DND-41 (cell line): ENCODE measurements around the gene MISP3.
"Not testable (repeated sequence)": the region's sequence is repeated elsewhere in the genome, so short reads cannot be mapped to it uniquely, and the experiment has no call there.

Experiments used
- ATAC-seq: fragments of 200-7000 bp; cut with Tn5 transposase; 3 replicates; pipeline ENCODE4 v1.9.1; 2021; ENCODE audit warnings: low read depth; ENCODE audit not compliant: insufficient read depth
- DNase-seq: peaks from one replicate; pipeline ENCODE4 v3.0.0-alpha.2; 2020
- H2AFZ ChIP-seq: 2 replicates; pipeline ENCODE4 v1.6.0; 2012; ENCODE audit warnings: low read depth, low read length
- H3K27ac ChIP-seq: 2 replicates; pipeline ENCODE4 v1.5.1; 2012; ENCODE audit warnings: low read length, inconsistent platforms
- H3K27me3 ChIP-seq: fragments of 200-600 bp; sonication (generic); 2 replicates; pipeline ENCODE4 v1.6.0; 2012; ENCODE audit warnings: low read length, mild to moderate bottlenecking, inconsistent platforms; ENCODE audit not compliant: insufficient read depth, poor library complexity
- H3K36me3 ChIP-seq: 2 replicates; pipeline ENCODE4 v1.5.1; 2012; ENCODE audit warnings: low read length, inconsistent platforms; ENCODE audit not compliant: insufficient read depth
- H3K4me1 ChIP-seq: 2 replicates; pipeline ENCODE4 v1.5.1; 2012; ENCODE audit warnings: mild to moderate bottlenecking, low read length; ENCODE audit not compliant: insufficient read depth
- H3K4me2 ChIP-seq: 2 replicates; pipeline ENCODE4 v1.6.0; 2012; ENCODE audit warnings: mild to moderate bottlenecking, moderate library complexity, low read length, inconsistent platforms; ENCODE audit not compliant: insufficient read depth
- H3K4me3 ChIP-seq, 2 experiments: fragments of 200-600 bp in 1 of 2; shearing (Covaris generic) in 1 of 2; 2 replicates each; pipeline ENCODE4 v1.5.1; 2012 to 2016; ENCODE audit warnings: inconsistent platforms in 2 of 2, low read length in 2 of 2, mild to moderate bottlenecking in 2 of 2, low read depth in 1 of 2, moderate library complexity in 1 of 2
- H3K79me2 ChIP-seq: 2 replicates; pipeline ENCODE4 v1.6.0; 2012; ENCODE audit warnings: low read length, inconsistent platforms; ENCODE audit not compliant: insufficient read depth
- H3K9ac ChIP-seq: 2 replicates; pipeline ENCODE4 v1.6.0; 2012; ENCODE audit warnings: low read depth, mild to moderate bottlenecking, inconsistent platforms, low read length, moderate library complexity
- H3K9me3 ChIP-seq: 2 replicates; pipeline ENCODE4 v1.5.1; 2012; ENCODE audit warnings: low read length, moderate library complexity, mild to moderate bottlenecking, inconsistent platforms; ENCODE audit not compliant: insufficient read depth, severe bottlenecking
- H4K20me1 ChIP-seq: 2 replicates; pipeline ENCODE4 v1.6.0; 2012; ENCODE audit warnings: low read length; ENCODE audit not compliant: insufficient read depth
- EZH2 ChIP-seq: IDR thresholded peaks from 3 replicates; pipeline ENCODE4 v1.6.1; 2012; ENCODE audit warnings: borderline replicate concordance, low read depth, mild to moderate bottlenecking, moderate library complexity, low read length, inconsistent platforms; ENCODE audit not compliant: severe bottlenecking
- TF ChIP-seq, protein P1 (sequence below): IDR thresholded peaks from 2 replicates; pipeline ENCODE4 v1.5.1; 2012; ENCODE audit warnings: borderline replicate concordance, low read length, moderate library complexity, mild to moderate bottlenecking; ENCODE audit not compliant: poor library complexity, severe bottlenecking; ENCODE audit errors: extremely low read depth

The MISP3 gene

DNA sequence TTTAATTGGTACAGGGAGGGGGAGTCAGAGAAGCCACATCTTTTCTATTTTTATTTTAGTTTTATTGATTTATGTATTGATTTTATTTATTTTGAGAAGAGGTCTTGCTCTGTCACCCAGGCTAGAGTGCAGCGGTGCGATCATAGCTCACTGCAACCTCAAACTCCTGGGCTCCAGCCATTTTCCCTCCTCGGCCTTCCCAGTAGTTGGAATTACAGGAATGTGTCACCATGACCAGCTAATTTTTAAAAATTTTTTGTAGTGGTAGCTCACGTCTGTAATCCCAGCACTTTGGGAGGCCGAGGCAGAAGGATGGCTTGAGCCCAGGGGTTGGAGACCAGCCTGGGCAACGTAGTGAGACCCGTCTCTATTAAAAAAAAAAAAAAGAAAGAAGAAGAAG is 36.9 kb upstream of the MISP3 start:
- Histone ChIP-seq H3K4me3 (no peak overlapping the region), H3K27me3 (no peaks in the 10 kb centered on the region), H4K20me1 (no peaks in the 10 kb centered on the region; the same call in 1 of the 2 replicates), H3K4me2 (no peak overlapping the region), H3K4me1 (peaks cover 23% of the 10 kb centered on the region), H3K36me3 (peaks cover 14% of the 10 kb centered on the region), H2AFZ (no peak overlapping the region), H3K27ac (no peak overlapping the region), H3K9ac (no peak overlapping the region), H3K9me3 (no peaks in the 10 kb centered on the region), H3K79me2 (peaks cover 8% of the 10 kb centered on the region)
- ATAC-seq (no peak), DNase-seq (no peak)
- no peak for TF ChIP-seq EZH2
- TF ChIP-seq, protein P1, sequence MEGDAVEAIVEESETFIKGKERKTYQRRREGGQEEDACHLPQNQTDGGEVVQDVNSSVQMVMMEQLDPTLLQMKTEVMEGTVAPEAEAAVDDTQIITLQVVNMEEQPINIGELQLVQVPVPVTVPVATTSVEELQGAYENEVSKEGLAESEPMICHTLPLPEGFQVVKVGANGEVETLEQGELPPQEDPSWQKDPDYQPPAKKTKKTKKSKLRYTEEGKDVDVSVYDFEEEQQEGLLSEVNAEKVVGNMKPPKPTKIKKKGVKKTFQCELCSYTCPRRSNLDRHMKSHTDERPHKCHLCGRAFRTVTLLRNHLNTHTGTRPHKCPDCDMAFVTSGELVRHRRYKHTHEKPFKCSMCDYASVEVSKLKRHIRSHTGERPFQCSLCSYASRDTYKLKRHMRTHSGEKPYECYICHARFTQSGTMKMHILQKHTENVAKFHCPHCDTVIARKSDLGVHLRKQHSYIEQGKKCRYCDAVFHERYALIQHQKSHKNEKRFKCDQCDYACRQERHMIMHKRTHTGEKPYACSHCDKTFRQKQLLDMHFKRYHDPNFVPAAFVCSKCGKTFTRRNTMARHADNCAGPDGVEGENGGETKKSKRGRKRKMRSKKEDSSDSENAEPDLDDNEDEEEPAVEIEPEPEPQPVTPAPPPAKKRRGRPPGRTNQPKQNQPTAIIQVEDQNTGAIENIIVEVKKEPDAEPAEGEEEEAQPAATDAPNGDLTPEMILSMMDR = no peak

DNA sequence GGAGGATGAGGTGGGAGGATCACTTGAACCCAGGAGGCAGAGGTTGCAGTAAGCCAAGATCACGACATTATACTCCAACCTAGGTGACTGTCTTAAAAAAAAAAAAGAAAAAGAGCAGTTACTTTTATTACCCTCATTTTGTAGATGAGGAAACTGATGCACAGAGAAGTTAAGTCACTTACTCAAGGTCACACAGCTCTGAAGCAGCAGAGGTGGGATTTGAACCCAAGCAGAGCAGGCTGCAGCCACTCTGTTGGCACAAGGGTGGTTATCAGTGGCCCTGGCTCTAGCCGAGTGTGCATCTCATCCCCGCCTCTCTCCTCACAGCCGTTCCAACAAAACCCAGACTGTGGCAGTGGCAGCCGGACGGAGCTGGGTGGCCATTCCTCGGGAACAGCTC is 33.4 kb upstream of the MISP3 start:
- Histone ChIP-seq H3K79me2 (no peaks in the 10 kb centered on the region; the same call in 1 of the 2 replicates), H3K4me3 (no peak overlapping the region), H3K27ac (no peak overlapping the region), H3K9me3 (no peaks in the 10 kb centered on the region), H3K27me3 (no peaks in the 10 kb centered on the region), H3K9ac (no peak overlapping the region), H3K36me3 (peaks cover 26% of the 10 kb centered on the region), H3K4me1 (no peaks in the 10 kb centered on the region), H4K20me1 (no peaks in the 10 kb centered on the region), H2AFZ (no peak overlapping the region), H3K4me2 (no peak overlapping the region)
- ATAC-seq (no peak), DNase-seq (no peak)
- no peak for TF ChIP-seq EZH2
- TF ChIP-seq, protein P1 = no peak

DNA sequence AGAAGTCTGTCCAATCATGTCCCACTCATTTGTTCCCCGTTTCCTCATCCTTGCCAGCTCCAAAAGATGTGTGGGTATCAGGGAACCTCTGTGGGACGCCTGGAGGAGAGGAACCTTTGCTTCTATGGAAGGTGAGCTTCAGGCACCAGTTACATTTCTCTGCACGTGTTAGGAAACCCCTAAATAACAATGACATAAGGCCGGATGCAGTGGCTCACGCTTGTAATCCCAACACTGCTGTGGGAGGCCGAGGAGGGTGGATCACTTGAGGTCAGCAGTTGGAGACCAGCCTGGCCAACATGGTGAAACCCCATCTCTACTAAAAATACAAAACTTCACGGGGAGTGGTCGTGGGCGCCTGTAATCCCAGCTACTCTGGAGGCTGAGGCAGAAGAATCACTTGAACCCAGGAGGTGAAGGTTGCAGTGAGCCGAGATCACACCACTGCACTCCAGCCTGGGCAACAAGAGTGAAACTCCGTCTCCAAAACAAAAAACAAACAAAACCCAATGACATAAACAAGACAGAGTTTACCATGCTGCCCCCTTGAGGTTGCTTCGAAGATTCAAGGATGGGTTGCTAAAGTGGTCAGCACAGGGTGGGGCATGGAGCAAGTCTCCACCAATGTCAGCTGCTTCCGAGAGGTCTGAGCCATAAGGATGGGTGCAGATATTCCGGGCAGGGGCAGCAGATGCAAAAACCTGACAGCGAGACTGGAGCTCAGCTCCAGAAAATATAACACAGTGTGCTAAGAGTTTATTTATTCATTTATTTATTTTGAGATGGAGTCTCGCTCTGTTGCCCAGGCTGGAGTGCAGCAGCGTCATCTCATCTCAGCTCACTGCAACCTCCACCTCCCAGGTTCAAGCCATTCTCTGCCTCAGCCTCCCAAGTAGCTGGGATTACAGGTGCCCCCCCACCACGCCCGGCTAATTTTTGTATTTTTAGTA is 29.7 kb upstream of the MISP3 start:
- H3K4me3 ChIP-seq, H3K9me3 ChIP-seq, H3K4me1 ChIP-seq, H3K27me3 ChIP-seq, H3K9ac ChIP-seq, H3K4me2 ChIP-seq, H3K79me2 ChIP-seq, H4K20me1 ChIP-seq, H2AFZ ChIP-seq, H3K27ac ChIP-seq: not testable (repeated sequence)
- TF ChIP-seq, protein P1 = peak; percentile 68
- ATAC-seq = peak; percentile 58; the same call in 2 of the 3 replicates
- peak; percentile 42 for DNase-seq
- H3K36me3 ChIP-seq = peaks cover 34% of the 10 kb centered on the region

DNA sequence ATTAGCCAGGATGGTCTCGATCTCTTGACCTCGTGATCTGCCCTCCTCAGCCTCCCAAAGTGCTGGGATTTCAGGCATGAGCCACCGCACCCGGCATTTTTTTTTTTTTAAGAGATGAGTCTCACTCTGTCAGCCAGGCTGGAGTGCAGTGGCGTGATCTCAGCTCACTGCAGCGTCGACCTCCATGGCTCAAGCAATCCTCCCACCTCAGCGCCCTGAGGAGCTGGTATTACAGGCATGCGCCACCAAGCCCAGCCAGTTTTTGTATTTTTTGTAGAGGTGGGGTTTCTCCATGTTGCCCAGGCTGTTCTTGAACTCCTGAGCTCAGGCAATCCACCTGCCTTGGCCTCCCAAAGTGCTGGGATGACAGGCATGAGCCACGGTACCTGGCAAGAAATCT is 24.7 kb upstream of the MISP3 start:
- not testable (repeated sequence) for H2AFZ ChIP-seq, ATAC-seq, H3K27ac ChIP-seq, H4K20me1 ChIP-seq, H3K9ac ChIP-seq, H3K4me3 ChIP-seq, DNase-seq, H3K4me1 ChIP-seq, H3K79me2 ChIP-seq, H3K9me3 ChIP-seq, H3K27me3 ChIP-seq, H3K4me2 ChIP-seq
- peaks cover 36% of the 10 kb centered on the region for H3K36me3 ChIP-seq
